NOMO-1 (cell line): ENCODE results near the gene ODF2.
"Not testable (repeated sequence)": the region's sequence is repeated elsewhere in the genome, so short reads cannot be mapped to it uniquely, and the experiment has no call there.

Experiments used
- DNase-seq, 2 experiments: peaks; one replicate each; lab custom pipeline; 2025; ENCODE audit not compliant: unreplicated experiment in 2 of 2; lab: John Stamatoyannopoulos, UW

ODF2 gene

GRCh38 chr9:128422783-128423150, 33.0 kb upstream of the ODF2 start:
- no peak for DNase-seq

- not testable (repeated sequence) for DNase-seq
Measured at GRCh38 chr9:128423356-128423755, 32.5 kb upstream of the ODF2 start.

GRCh38 chr9:128424268-128424780, 31.5 kb upstream of the ODF2 start:
- no peak for DNase-seq

DNA sequence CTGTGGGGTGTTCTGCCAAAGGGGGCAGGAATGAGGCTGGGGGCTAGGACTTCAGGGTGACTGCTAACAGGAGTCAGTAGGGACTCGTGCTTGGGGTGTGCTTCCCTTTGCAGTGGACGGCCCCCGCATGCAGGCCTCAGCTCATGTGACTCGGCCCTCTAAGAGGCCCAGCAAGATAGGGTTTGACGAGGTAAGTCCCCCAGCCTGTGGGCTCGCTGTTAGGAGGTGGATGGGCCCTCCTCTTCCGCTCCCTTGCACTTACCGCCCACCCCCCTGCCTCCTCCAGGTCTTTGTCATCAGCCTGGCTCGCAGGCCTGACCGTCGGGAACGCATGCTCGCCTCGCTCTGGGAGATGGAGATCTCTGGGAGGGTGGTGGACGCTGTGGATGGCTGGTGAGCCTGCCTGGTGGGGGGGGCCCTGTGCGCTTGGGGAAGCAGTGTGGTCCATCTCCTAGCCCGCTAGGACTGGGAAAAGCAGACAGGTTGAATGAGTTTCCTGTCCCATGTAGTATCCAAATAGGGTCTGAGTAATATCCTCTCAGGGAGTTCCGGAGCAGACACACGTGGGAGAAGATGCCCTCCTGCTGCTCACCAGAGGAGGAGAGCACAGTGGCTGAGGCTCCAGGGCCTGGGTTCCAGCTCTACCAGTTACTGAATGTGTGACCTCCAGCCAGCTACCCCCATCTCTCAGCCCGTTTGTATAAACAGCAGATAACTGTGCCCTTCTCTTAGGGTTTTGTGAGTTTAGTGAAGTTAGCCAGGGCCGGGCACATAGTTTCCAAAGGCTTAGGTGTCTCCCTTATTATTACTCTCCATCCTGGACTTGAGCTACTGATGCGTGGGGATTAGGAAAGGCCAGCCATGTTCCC, 26.9 kb upstream of the ODF2 start:
- no peak for DNase-seq

DNA sequence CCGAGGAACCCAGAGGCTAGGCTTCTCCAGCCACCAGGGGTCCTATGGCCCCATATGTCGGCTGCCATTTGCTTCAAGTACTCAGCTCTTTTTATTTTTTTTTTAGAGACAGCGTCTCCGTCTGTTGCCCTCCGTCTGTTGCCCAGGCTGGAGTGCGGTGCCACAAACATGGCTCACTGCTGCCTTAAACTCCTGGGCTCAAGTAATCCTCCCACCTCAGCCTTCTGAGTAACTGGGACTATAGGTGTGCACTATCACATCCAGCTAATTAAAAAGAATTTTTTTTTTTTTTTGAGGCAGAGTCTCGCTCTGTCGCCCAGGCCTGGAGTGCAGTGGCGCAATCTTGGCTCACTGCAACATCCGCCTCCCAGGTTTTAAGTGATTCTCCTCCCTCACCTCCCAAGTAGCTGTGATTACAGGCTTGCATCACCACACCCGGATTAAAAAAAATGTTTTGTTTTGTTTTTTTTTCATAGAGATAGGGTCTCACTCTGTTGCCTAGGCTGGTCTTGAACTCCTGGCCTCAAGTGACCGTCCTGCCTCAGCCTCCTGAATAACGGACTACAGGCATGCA, 26.2 kb upstream of the ODF2 start:
- DNase-seq: no peak

DNA sequence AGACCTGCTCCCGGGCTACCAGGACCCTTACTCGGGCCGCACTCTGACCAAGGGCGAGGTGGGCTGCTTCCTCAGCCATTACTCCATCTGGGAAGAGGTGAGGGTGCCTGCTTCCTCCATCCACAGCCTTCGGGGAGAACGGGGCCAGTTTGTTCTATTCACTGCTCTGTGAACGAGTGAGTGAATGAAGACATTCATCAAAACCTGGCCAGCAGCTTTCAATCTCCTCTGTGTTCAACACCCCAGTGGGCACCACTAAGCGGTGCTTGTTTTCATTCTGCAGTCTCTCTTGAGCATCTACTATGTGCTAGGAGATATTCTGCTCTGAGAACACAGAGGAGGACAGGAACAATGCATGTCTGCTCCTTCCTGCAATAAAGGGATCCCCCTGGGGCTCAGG, 24.6 kb upstream of the ODF2 start:
- DNase-seq: no peak

- no peak for DNase-seq
Measured at GRCh38 chr9:128434340-128434739, 21.5 kb upstream of the ODF2 start.

DNA sequence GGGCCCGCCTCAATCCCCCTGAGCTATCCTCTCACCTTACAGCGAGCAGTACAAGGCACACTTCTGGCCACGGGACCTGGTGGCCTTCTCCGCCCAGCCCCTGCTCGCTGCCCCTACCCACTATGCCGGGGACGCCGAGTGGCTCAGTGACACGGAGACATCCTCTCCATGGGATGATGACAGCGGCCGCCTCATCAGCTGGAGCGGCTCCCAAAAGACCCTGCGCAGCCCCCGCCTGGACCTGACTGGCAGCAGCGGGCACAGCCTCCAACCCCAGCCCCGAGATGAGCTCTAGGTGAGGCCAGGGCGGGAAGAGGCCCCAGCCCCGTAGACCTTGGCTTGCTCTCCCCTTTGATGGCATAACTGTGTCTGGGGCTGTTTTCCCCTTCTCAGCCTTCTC, 20.2 kb upstream of the ODF2 start:
- no peak for DNase-seq

DNA sequence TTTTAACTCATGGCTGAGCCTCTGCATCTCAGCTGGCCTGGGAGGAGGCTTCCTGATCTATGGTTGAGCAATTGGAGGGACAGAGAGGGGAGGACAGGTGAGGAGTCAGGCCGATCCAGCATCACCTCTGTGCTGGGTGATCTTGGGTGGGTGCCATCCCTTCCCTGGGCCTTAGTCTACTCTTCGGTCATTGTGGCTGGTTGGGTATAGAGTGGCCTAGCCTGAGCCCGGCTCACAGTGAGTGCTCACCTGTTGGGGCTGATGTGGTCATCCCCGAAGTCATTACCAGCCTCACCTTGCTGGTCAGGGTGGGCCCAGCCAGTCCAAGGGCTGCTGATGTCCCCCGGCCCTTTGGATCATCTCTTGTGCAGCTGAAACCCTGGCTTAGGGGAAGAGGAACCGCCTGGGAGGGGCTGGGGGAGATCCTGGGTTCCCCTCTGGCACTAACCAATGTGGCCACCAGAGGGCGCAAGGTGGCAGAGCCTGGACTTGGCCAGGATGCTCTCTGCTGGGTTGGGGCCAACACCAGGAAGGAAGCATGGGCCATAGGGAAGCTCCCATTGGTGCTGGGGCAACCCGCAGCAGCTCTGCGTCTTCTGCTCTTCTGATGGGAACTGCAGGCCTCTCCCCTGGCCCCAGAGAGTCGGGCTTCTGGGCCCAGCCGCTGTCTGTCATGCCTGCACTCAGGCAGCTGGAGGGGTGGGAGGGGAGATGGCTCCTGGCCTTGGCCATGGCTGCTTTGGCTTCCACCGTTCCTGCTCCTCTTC, 17.3 kb upstream of the ODF2 start:
- DNase-seq: peak; percentile 59 to 76

DNA sequence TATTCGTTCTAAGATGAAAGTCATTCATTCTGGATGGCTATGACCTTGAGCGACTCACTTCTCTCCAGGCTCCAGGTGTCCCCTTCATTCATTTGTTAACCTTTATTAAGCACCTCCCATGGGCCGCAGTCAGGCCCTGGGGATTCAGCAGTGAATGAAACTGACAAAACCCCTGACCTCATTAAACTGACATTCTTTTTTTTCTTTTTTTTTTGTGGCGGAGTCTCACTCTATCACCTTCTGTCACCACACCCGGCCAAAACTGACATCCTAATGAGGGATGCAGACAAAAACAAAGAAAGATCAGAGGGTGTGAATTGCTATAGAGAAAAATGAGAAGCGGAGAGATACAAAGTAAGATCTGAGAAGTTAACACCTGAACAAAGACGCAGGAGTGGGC, 16.5 kb upstream of the ODF2 start:
- no peak for DNase-seq

GRCh38 chr9:128442150-128442549, 13.7 kb upstream of the ODF2 start:
- DNase-seq: no peak

DNA sequence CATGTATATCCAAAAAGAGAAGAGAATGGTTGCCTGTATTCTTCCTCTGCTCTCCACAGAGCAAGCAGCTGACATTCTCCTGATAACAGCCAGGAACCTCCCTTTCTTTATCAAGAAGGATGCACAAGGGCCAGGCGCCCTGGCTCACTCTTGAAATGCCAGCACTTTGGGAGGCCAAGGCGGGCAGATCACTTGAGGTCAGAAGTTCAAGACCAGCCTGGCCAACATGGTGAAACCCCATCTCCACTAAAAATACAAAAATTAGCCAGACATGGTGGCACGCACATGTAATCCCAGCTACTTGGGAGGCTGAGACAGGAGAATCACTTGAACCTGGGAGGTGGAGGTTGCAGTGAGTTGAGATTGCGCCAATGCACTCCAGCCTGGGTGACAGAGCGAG, 9.3 kb upstream of the ODF2 start:
- not testable (repeated sequence) for DNase-seq

DNA sequence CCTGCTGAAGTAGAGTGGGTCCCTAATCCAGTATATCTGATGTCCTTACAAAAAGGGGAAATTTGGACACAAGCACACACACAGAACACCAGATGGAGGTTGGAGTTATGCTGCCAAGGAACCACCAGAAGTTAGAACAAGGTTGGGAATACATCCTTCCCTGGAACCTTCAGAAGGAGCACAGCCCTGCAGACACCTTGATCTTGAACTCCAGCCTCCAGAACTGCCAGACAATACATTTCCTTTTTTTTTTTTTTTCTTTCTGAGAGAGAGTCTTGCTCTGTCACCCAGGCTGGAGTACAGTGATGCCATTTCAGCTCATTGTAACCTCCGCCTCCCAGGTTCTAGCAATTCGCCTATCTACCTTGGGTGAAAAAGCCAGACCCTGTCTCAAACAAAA, 7.1 kb upstream of the ODF2 start:
- DNase-seq: no peak

DNA sequence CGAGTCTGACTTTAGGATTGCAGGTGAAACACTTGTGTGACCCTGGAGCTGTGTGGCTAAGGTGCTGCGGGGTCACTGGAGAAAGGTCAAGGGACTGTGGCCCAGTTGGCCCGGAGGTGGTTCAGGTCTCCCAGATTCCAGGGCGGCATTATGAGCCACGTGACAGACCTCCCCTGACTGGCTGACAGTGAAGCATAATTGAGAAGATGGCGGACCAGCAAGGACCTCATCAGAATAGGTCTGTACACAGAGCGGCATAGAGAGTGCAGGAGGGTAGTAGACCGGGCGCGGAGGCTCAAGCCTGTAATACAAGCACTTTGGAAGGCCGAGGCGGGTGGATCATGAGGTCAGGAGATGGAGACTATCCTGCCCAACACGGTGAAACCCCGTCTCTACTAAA, 815 bp upstream of the ODF2 start:
- no peak for DNase-seq

GRCh38 chr9:128456613-128457061, 831 bp downstream of the ODF2 start:
- DNase-seq: peak; percentile 74 to 75

- no peak for DNase-seq
Measured at GRCh38 chr9:128457207-128457606, 1.4 kb downstream of the ODF2 start.

DNA sequence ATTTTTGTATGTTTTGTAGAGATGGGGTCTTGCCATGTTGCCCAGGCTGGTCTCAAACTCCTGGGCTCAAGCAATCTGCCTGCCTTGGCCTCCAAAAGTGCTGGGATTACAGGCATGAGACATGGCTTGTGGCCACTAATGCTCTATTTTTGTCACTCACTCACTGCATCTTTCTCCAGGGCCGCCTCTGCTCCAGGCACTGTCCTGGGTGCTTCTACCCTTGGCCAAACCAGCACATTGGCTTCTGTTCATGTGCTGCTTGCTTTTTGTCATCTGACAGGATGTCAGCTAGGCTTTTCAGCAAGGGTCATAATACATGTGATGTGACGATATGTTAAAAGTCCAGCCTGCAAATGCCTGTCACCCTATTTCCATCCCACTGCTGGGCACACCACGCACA, 3.2 kb downstream of the ODF2 start:
- no peak for DNase-seq

GRCh38 chr9:128469070-128469469, 13.3 kb downstream of the ODF2 start:
- no peak for DNase-seq

GRCh38 chr9:128470560-128470959, 14.8 kb downstream of the ODF2 start:
- DNase-seq: no peak

DNA sequence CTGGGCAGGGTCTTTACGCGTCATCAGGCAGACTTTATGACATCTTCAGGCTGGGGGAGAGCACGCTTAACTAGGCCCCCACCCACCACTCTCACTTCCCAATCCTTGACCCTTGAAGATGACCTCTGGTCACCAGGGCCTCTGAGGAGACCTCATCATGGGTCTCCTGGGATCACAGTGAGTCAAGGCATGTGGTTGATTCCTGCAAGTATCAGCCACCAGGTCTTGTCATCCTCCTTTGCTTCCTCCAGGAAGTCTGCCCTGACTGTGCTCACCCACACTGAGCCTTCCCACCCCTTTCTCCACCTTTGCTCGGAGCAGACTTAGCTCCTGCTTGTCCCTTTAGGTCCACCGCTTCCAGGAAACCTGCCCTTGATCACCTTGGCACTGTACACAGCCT, 17.3 kb downstream of the ODF2 start:
- DNase-seq: no peak

DNA sequence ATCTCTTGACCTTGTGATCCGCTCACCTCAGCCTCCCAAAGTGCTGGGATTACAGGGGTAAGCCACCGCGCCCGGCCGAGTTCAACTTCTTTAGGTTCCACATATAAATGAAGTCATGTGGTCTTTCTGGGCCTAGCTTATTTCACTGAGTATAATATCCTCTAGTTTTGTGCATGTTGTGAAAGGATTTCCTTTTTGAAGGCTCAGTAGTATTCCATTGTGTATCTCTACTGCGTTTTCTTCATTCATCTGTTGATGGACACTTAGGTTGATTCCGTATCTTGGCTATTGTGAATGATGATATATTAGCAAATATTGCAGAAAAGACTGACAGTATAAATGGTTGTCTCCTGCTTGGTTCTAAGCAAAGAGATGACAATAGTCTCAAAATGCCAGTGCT, 20.1 kb downstream of the ODF2 start:
- DNase-seq: no peak

GRCh38 chr9:128479262-128479661, 23.5 kb downstream of the ODF2 start:
- no peak for DNase-seq
